Brain microvascular endothelial cell (primary cell): Measurements from ENCODE around the gene SPATA4.

ENCODE experiments used
- DNase-seq: peaks from one replicate; pipeline ENCODE4 v3.0.0-alpha.2; 2020
- H3K27ac ChIP-seq: fragments of 250-450 bp; sonication (Bioruptor Pico); 2 replicates; pipeline ENCODE4 v1.5.1; 2020; ENCODE audit warnings: mild to moderate bottlenecking, moderate library complexity
- H3K27me3 ChIP-seq: fragments of 250-450 bp; sonication (Bioruptor Pico); replicated peaks from 2 replicates; pipeline ENCODE4 v1.5.1; 2020; ENCODE audit warnings: mild to moderate bottlenecking
- H3K36me3 ChIP-seq: fragments of 250-450 bp; sonication (Bioruptor Pico); replicated peaks from 2 replicates; pipeline ENCODE4 v1.5.1; 2020; ENCODE audit warnings: mild to moderate bottlenecking
- H3K4me3 ChIP-seq: 2 replicates; pipeline ENCODE4 v1.5.1; 2011; ENCODE audit warnings: low read depth, mild to moderate bottlenecking, control low read depth, low read length, moderate library complexity
- in situ Hi-C: cut with HindIII; loops from 2 replicates; pipeline ENCODE4 v1.10.0; 2017; ENCODE audit warnings: low sequenced_read_pairs, low pct_ligation_motif_present
- TF ChIP-seq, protein P1 (sequence below): IDR thresholded peaks from 2 replicates; pipeline ENCODE4 v1.5.1; 2011; ENCODE audit warnings: low read depth, mild to moderate bottlenecking, moderate library complexity, low read length, control low read depth, inconsistent platforms; ENCODE audit errors: missing control alignments

SPATA4 gene

DNA sequence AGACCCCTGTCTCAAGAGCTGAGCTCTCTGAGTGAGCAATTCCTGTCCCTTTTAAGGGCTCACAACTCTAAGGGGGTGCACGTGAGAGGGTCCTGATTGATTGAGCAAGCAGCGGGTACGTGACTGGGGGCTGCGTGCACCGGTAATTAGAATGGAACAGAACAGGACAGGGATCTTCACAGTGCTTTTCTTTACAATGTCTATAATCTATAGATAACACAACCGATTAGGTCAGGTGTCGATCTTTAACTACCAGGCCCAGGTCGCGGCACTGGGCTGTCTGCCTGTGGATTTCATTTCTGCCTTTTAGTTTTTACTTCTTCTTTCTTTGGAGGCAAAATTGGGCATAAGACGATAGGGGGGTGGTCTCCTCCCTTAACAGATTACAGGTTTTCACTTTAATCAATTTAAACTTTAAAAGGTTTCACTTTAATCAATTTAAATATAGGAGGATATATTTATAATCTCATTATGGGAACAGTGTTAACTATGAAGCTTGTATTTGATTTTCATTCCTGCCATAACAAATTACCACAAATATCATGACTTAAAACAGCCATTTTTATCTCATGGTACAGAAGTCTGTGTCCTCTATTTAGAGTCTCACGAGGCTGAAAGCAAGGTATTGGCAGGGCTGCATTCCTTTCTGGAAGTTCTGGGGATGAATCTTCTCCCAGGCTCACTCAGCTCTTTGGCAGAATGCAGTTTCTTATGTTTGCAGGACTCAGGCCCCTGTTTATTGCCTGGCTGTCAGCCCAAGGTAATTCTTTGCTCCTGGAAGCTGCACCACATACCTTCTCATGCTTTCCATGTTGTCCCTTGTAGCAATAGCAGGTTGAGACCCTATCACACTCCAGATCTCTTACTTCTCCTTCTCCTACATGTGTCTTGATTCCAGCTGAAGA is 5.2 kb downstream of the SPATA4 start:
- Histone ChIP-seq H3K4me3 (no peak overlapping the region), H3K27ac (no peak overlapping the region), H3K36me3 (no peaks in the 10 kb centered on the region), H3K27me3 (no peaks in the 10 kb centered on the region)
- in situ Hi-C loops: no loop called here
- TF ChIP-seq, protein P1, sequence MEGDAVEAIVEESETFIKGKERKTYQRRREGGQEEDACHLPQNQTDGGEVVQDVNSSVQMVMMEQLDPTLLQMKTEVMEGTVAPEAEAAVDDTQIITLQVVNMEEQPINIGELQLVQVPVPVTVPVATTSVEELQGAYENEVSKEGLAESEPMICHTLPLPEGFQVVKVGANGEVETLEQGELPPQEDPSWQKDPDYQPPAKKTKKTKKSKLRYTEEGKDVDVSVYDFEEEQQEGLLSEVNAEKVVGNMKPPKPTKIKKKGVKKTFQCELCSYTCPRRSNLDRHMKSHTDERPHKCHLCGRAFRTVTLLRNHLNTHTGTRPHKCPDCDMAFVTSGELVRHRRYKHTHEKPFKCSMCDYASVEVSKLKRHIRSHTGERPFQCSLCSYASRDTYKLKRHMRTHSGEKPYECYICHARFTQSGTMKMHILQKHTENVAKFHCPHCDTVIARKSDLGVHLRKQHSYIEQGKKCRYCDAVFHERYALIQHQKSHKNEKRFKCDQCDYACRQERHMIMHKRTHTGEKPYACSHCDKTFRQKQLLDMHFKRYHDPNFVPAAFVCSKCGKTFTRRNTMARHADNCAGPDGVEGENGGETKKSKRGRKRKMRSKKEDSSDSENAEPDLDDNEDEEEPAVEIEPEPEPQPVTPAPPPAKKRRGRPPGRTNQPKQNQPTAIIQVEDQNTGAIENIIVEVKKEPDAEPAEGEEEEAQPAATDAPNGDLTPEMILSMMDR: no peak
- no peak for DNase-seq

DNA sequence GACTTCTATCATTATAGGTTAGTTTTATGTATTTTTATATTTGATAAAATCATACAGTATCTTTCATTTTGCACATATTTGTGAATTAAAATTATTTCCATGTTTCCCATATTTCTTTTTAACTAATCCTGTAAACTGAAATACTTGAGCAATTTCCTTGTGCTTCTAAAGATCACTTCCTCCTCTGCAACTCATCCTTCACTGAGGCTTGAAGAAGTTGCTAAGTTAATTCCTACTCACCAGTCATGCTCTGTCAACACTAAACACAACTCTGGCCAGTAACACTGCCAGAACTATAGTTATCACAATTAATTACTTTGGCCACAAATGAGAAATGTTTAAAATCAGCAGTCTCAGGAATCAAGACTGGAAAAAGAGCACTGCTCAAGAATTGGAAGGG is 6.7 kb downstream of the SPATA4 start:
- no peak for DNase-seq
- in situ Hi-C loops: no loop called here

DNA sequence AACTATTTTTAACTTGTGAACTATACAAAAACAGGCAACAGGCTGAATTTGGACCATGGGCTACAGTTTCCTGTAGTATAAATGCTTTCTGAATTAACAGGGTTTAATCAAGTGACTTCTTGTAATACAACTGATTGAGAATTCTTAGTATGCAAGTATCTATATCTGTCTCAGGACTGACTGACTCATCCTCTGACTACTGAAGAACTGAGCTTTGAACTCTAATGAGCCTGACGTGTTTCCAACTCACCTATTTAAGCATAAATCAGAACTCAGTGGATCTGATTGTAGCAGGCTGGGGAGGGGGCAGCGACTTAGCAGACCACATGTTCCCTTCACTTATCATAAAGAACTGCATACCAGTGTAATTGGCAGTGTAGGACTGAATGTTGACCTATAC is 7.8 kb downstream of the SPATA4 start:
- no peaks in the 10 kb centered on the region for H3K27me3 ChIP-seq
- DNase-seq: no peak
- no peak overlapping the region for H3K4me3 ChIP-seq
- TF ChIP-seq, protein P1: no peak
- no peaks in the 10 kb centered on the region for H3K36me3 ChIP-seq
- in situ Hi-C loops: no loop called here
- H3K27ac ChIP-seq: no peak overlapping the region

More for the DNA sequence above, 6.7 kb downstream of the SPATA4 start:
- Histone ChIP-seq H3K4me3 (no peak overlapping the region), H3K27ac (no peak overlapping the region), H3K36me3 (no peaks in the 10 kb centered on the region), H3K27me3 (no peaks in the 10 kb centered on the region)
- TF ChIP-seq, protein P1: no peak

DNA sequence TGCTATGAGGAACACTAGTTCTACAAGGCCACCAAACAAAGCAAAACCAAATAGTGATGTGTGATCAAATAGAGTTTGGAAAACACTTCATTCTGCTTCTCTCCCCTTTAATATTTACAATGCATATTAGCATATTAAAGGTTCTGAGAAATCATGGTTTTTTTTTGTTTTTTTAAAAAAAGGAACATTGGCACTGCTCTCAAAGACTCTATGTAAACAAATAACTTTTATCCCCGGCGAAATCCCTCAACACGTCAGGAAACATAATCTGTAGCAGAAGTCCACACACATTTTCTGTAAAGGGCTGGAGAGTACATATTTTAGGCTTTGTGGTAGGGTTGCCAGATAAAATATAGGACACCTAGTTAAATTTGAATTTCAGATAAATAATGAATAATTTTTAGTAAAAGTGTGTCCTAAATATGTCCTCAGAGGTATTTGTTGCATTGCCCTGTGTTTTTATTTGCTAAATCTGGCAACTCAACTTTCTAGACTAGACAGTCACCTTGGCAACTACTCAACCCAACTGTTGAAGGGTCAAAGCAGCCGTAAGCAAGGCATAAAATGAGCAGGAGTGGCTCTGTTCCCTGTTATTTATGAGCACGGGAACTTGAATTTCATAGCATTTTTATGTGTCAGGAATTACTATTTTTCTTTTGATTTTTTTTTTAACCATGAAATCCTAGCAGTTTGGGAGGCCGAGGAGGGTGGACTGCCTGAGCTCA is 8.6 kb downstream of the SPATA4 start:
- H3K27ac ChIP-seq: no peak overlapping the region
- in situ Hi-C loops: no loop called here
- H3K4me3 ChIP-seq: no peak overlapping the region
- H3K27me3 ChIP-seq: no peaks in the 10 kb centered on the region
- TF ChIP-seq, protein P1: no peak
- no peak for DNase-seq
- no peaks in the 10 kb centered on the region for H3K36me3 ChIP-seq

DNA sequence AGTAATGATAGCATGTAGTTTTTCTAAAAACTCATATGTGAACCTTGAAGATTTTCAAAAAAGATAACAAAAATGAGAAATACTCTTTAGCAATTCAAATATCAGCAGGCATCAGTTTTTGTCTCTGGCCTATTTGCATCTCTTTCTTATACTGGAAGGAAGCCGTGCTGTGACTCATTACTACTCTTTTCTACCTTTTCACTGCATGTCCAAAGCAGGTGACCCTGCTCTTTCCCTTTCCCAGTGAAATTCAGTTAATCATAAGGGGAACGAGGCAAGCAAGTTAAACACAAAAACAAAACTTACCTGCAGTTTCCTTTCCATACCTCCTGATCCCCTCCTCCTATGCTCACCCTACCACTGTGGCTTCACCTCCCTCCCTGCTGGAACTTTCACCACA is 9.3 kb downstream of the SPATA4 start:
- DNase-seq: no peak
- H3K4me3 ChIP-seq: no peak overlapping the region
- no peaks in the 10 kb centered on the region for H3K27me3 ChIP-seq
- in situ Hi-C loops: no loop called here
- TF ChIP-seq, protein P1: no peak
- no peaks in the 10 kb centered on the region for H3K36me3 ChIP-seq
- H3K27ac ChIP-seq: no peak overlapping the region
